ENCODE measurements around the gene TPP1.

GRCh38 chr11:6642957-6643356, 23.7 kb upstream of the TPP1 start:
- TF ChIP-seq CTCF (conservative IDR thresholded peaks at IDR 0.05; ENCODE audit: low read depth, low read length) (no peak), EZH2 (IDR thresholded peaks at IDR 0.05; ENCODE audit: low read length, unreplicated experiment) (no peak), EZH2phosphoT487 (IDR thresholded peaks at IDR 0.05; ENCODE audit: borderline replicate concordance, low read length) (no peak)

Measured in PC-3 (cell line).